MM.1S (cell line): ENCODE data around the gene CA5A.
"Not testable (repeated sequence)": the region's sequence is repeated elsewhere in the genome, so short reads cannot be mapped to it uniquely, and the experiment has no call there.

Source experiments
- DNase-seq: peaks from one replicate; pipeline ENCODE4 v3.0.0-alpha.2; 2015
- H2AFZ ChIP-seq: fragments of 300-600 bp; sonication (generic); 2 replicates; pipeline ENCODE4 v1.6.0; 2016; ENCODE audit warnings: antibody characterized with exemption, low read length
- H3F3A ChIP-seq: fragments of 300-600 bp; sonication (generic); 2 replicates; pipeline ENCODE4 v1.6.1; 2016; ENCODE audit warnings: mild to moderate bottlenecking, antibody characterized with exemption, low read length, moderate library complexity, mixed read lengths; ENCODE audit not compliant: insufficient read depth
- H3K27ac ChIP-seq: fragments of 300-600 bp; sonication (generic); 2 replicates; pipeline ENCODE4 v1.5.1; 2016; ENCODE audit warnings: mild to moderate bottlenecking, low read length
- H3K27me3 ChIP-seq: fragments of 300-600 bp; sonication (generic); replicated peaks from 2 replicates; pipeline ENCODE4 v1.6.0; 2016; ENCODE audit warnings: low read length; ENCODE audit not compliant: insufficient read depth
- H3K36me3 ChIP-seq: fragments of 300-600 bp; sonication (generic); replicated peaks from 2 replicates; pipeline ENCODE4 v1.6.1; 2016; ENCODE audit warnings: mild to moderate bottlenecking, low read length, mixed read lengths; ENCODE audit not compliant: insufficient read depth
- H3K4me1 ChIP-seq: fragments of 300-600 bp; sonication (generic); 2 replicates; pipeline ENCODE4 v1.6.1; 2016; ENCODE audit warnings: low read length, mixed read lengths
- H3K4me2 ChIP-seq: fragments of 300-600 bp; sonication (generic); 2 replicates; pipeline ENCODE4 v1.6.0; 2016; ENCODE audit warnings: low read depth, low read length
- H3K4me3 ChIP-seq: fragments of 300-600 bp; sonication (generic); 2 replicates; pipeline ENCODE4 v1.5.1; 2016; ENCODE audit warnings: low read length, mixed read lengths
- H3K79me2 ChIP-seq: fragments of 300-600 bp; sonication (generic); 2 replicates; pipeline ENCODE4 v1.6.1; 2016; ENCODE audit warnings: mixed run types, low read length, mixed read lengths
- H3K9ac ChIP-seq: fragments of 300-600 bp; sonication (generic); 2 replicates; pipeline ENCODE4 v1.6.1; 2016; ENCODE audit warnings: low read length, mixed read lengths
- H3K9me2 ChIP-seq: fragments of 300-600 bp; sonication (generic); replicated peaks from 2 replicates; pipeline ENCODE4 v1.6.1; 2016; ENCODE audit warnings: mild to moderate bottlenecking, low read length, mixed read lengths; ENCODE audit not compliant: insufficient read depth
- H3K9me3 ChIP-seq: fragments of 300-600 bp; sonication (generic); replicated peaks from 2 replicates; pipeline ENCODE4 v1.6.1; 2016; ENCODE audit warnings: mild to moderate bottlenecking, low read length, mixed read lengths; ENCODE audit not compliant: insufficient read depth
- H4K20me1 ChIP-seq: fragments of 300-600 bp; sonication (generic); 2 replicates; pipeline ENCODE4 v1.6.1; 2016; ENCODE audit warnings: mild to moderate bottlenecking, low read length, moderate library complexity, mixed read lengths; ENCODE audit not compliant: insufficient read depth
- EZH2 ChIP-seq: fragments of 300-600 bp; sonication (generic); optimal IDR thresholded peaks from 2 replicates; pipeline ENCODE3; 2017; ENCODE audit warnings: low read depth, mild to moderate bottlenecking, antibody characterized with exemption, low read length, mixed read lengths
- EZH2phosphoT487 ChIP-seq: fragments of 300-600 bp; sonication (generic); IDR thresholded peaks from 2 replicates; pipeline ENCODE4 v1.6.1; 2018; ENCODE audit warnings: antibody characterized with exemption, low read length
- TF ChIP-seq, protein P1 (sequence below): fragments of 300-600 bp; sonication (generic); IDR thresholded peaks from 2 replicates; pipeline ENCODE4 v1.5.1; 2016; ENCODE audit warnings: antibody characterized with exemption, low read length, mixed read lengths

CA5A gene

DNA sequence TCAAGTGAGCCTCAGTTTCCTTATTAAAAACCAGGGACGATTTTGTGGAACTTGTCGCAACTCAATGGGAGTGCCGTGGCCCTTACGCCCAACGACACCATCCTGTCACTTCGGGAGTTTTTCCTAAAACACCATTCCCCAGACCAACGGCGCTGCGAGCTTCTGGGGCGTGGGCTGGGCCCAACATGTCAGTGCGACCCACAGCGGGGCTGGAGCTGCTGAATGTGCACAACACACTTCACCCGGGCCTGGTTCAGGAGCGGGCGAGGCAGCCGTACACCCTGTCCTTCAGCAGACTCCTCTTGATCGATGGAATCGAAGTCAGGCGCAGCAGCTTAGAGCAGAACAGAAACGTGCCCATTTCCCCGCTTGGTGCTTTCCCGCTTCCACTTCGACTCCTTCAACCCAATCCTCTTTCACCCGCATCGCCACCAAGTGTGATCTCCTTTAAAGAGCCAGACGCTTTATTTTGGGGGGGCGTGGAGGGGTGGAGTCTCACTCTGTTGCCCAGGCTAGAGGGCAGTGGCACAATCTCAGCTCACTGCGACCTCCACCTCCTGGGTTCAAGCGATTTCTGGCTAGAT lies 53.8 kb downstream of the CA5A start:
- TF ChIP-seq, protein P1, sequence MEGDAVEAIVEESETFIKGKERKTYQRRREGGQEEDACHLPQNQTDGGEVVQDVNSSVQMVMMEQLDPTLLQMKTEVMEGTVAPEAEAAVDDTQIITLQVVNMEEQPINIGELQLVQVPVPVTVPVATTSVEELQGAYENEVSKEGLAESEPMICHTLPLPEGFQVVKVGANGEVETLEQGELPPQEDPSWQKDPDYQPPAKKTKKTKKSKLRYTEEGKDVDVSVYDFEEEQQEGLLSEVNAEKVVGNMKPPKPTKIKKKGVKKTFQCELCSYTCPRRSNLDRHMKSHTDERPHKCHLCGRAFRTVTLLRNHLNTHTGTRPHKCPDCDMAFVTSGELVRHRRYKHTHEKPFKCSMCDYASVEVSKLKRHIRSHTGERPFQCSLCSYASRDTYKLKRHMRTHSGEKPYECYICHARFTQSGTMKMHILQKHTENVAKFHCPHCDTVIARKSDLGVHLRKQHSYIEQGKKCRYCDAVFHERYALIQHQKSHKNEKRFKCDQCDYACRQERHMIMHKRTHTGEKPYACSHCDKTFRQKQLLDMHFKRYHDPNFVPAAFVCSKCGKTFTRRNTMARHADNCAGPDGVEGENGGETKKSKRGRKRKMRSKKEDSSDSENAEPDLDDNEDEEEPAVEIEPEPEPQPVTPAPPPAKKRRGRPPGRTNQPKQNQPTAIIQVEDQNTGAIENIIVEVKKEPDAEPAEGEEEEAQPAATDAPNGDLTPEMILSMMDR: no peak
- TF ChIP-seq EZH2phosphoT487: no peak
- no peak for TF ChIP-seq EZH2

DNA sequence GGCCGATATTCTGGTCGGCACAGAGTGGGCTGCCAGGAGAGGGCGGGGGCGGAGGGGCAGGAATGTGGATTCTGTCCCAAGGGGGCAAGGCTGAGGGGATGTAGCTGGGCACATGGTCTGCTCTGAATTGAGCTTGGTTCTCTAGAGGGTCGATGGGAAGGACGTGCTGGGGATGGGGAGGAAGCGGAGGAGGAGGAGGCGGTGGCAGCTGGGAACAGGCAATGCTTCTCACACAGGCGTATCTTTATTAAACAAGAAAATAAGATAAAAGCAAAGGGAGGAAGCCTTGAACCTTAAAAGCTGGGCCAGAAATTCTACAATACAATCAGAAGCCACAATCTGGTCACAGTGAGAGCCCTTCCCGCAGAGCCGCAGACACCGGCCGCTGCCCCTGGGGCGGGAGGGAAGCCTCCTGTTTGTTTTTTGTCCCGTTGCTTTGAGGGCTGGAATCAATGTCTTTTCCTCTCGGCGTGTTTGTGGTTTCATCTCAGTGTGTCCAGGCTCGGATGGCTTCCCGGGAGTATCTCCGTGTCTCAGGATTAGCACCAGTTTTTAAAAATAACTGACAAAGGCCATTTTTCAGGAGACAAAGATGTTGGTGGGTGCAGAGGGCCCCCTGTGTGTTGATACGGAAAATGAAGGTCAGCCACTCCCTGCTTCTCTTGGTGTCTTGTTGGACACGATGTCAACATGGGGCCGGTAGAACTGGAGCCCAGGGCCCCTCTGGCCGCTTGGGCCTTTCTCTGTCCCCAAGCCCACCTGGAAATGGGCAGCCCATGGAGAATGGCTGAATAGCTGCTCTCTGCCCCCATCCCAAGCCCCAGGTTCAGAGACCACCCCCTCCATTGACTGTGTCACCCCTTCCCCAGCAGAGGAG lies 54.8 kb downstream of the CA5A start:
- Histone ChIP-seq H3K36me3 (no peaks in the 10 kb centered on the region), H3K4me3 (no peak overlapping the region), H3K79me2 (no peaks in the 10 kb centered on the region), H2AFZ (no peak overlapping the region), H3F3A (no peaks in the 10 kb centered on the region), H3K27me3 (peaks cover 11% of the 10 kb centered on the region), H3K4me2 (no peak overlapping the region), H3K9me2 (no peaks in the 10 kb centered on the region), H3K9ac (no peak overlapping the region), H4K20me1 (no peaks in the 10 kb centered on the region), H3K9me3 (no peaks in the 10 kb centered on the region), H3K4me1 (no peaks in the 10 kb centered on the region), H3K27ac (no peak overlapping the region)
- no peak for DNase-seq
- TF ChIP-seq EZH2: no peak
- TF ChIP-seq, protein P1: no peak
- no peak for TF ChIP-seq EZH2phosphoT487

More for the DNA sequence above, 53.8 kb downstream of the CA5A start:
- DNase-seq: no peak
- H3K9me2 ChIP-seq: no peaks in the 10 kb centered on the region
- H3K9me3 ChIP-seq: no peaks in the 10 kb centered on the region
- H2AFZ ChIP-seq: no peak overlapping the region
- H3K9ac ChIP-seq: no peak overlapping the region
- H4K20me1 ChIP-seq: no peaks in the 10 kb centered on the region
- no peaks in the 10 kb centered on the region for H3K36me3 ChIP-seq
- H3K4me1 ChIP-seq: no peaks in the 10 kb centered on the region
- no peaks in the 10 kb centered on the region for H3K79me2 ChIP-seq
- no peak overlapping the region for H3K27ac ChIP-seq
- H3K4me3 ChIP-seq: no peak overlapping the region
- H3K4me2 ChIP-seq: no peak overlapping the region
- H3K27me3 ChIP-seq: peaks cover 11% of the 10 kb centered on the region
- H3F3A ChIP-seq: no peaks in the 10 kb centered on the region

DNA sequence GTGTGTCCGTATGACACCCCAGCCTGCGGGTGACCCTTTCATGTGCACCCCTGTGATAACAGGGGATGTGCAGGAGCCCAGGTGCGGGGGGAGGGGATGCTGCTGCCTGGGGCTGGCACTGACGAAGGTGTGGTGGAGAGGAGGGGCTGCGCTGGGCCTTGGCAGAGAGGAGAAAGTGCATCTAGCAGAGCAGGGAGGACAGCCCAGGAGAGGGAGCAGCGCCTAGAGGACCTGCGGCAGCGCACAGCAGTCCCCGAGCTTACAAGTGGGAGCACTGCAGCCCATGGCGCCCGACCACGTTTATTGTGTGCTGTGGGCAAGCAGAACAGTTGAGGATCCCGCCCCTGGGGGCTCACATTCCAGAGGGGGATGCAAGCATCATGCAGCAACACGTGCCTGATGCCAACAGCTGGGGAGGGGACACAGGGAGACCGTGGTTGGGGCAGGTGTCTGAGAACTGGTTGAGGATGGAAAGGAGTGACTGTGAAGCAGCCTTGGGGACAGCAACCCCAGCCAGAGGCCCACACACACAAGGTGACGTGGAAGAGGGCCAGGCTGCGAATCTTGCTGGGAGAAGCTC lies 56.1 kb downstream of the CA5A start:
- no peak overlapping the region for H3K4me3 ChIP-seq
- no peaks in the 10 kb centered on the region for H3F3A ChIP-seq
- H3K27me3 ChIP-seq: peaks cover 11% of the 10 kb centered on the region
- no peak overlapping the region for H3K9ac ChIP-seq
- H3K36me3 ChIP-seq: no peaks in the 10 kb centered on the region
- no peaks in the 10 kb centered on the region for H3K9me3 ChIP-seq
- H3K9me2 ChIP-seq: no peaks in the 10 kb centered on the region
- no peak overlapping the region for H2AFZ ChIP-seq
- no peak for DNase-seq
- H4K20me1 ChIP-seq: no peaks in the 10 kb centered on the region
- TF ChIP-seq, protein P1: no peak
- TF ChIP-seq EZH2phosphoT487: no peak
- H3K27ac ChIP-seq: no peak overlapping the region
- no peaks in the 10 kb centered on the region for H3K4me1 ChIP-seq
- no peaks in the 10 kb centered on the region for H3K79me2 ChIP-seq
- no peak overlapping the region for H3K4me2 ChIP-seq

DNA sequence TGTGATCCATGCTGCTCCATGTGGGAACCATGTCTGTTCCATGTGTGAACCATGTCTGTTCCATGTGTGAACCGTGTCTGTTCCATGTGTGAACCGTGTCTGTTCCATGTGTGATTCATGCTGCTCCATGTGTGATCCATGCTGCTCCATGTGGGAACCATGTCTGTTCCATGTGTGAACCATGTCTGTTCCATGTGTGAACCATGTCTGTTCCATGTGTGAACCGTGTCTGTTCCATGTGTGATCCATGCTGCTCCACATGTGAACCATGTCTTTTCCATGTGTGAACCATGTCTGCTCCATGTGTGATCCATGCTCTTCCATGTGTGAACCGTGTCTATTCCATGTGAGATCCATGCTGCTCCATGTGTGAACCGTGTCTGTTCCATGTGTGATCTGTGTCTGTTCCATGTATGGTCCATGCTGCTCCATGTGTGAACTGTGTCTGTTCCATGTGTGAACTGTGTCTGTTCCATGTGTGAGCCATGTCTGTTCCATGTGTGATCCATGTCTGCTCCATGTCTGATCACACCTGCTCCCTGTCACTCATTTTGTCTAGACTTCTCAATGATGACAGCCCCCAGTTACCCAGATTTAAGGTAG lies 56.8 kb downstream of the CA5A start:
- not testable (repeated sequence) for H3K79me2 ChIP-seq, H2AFZ ChIP-seq, H3K9ac ChIP-seq, H3K4me3 ChIP-seq, H3K36me3 ChIP-seq, H3K9me2 ChIP-seq, H3K4me1 ChIP-seq, DNase-seq, H3K9me3 ChIP-seq, H3F3A ChIP-seq, H3K4me2 ChIP-seq, H3K27ac ChIP-seq, H4K20me1 ChIP-seq
- H3K27me3 ChIP-seq: peaks cover 11% of the 10 kb centered on the region
